NB4 (cell line): ENCODE results near the gene IGFBP4.

Source experiments
- CTCF ChIP-seq: IDR thresholded peaks from one replicate; pipeline ENCODE4 v1.5.1; 2012; ENCODE audit warnings: low read depth, low read length
- MAX ChIP-seq: IDR thresholded peaks from 2 replicates; pipeline ENCODE4 v1.6.1; 2011; ENCODE audit warnings: low read depth, low read length
- MYC ChIP-seq: IDR thresholded peaks from 2 replicates; pipeline ENCODE4 v1.6.1; 2011; ENCODE audit warnings: low read depth, low read length
- POLR2A ChIP-seq: IDR thresholded peaks from 2 replicates; pipeline ENCODE4 v1.6.1; 2011; ENCODE audit warnings: mild to moderate bottlenecking; ENCODE audit not compliant: insufficient read length; ENCODE audit errors: extremely low read depth

GRCh38 chr17:40497695-40498094, 54.4 kb downstream of the IGFBP4 start:
- no peak for TF ChIP-seq CTCF
- TF ChIP-seq POLR2A = no peak
- no peak for TF ChIP-seq MYC
- TF ChIP-seq MAX = no peak
